Activated T-cell treated with anti-CD3 and anti-CD28 coated beads, Interleukin-2, amount 50 U/mL, for 72 hours (primary cell): ENCODE results near the gene RPL26. TPM values are rescaled to one million over a fixed set of nuclear protein-coding genes. Genes with fewer than 3 reads are reported as not detected.

Experiments
- ATAC-seq, 2 donors: fragments of 150-1000 bp; cut with Tn5 transposase; replicated peaks in 1 of 2; 2 replicates each; pipeline ENCODE4 v1.10.0; 2021; ENCODE audit warnings: moderate library complexity in 2 of 2, mild to moderate bottlenecking in 1 of 2
- DNase-seq, 2 donors: peaks; one replicate each; pipeline ENCODE4 v3.0.0; 2021 to 2022; ENCODE audit warnings: mixed read lengths in 1 of 2
- H3K27ac Mint-ChIP-seq: one replicate; pipeline ENCODE4 v1.8.0; 2022; ENCODE audit warnings: mild to moderate bottlenecking, moderate library complexity, mixed read lengths
- H3K27me3 Mint-ChIP-seq: one replicate; pipeline ENCODE4 v1.8.0; 2022; ENCODE audit warnings: low read depth, mixed read lengths
- H3K36me3 Mint-ChIP-seq, 2 donors: one replicate each; pipeline ENCODE4 v1.8.0; 2022; ENCODE audit warnings: mixed read lengths in 2 of 2, mild to moderate bottlenecking in 1 of 2; ENCODE audit not compliant: insufficient read depth in 2 of 2
- H3K4me1 Mint-ChIP-seq: one replicate; pipeline ENCODE4 v1.8.0; 2022; ENCODE audit warnings: low read depth, mixed read lengths
- H3K4me3 Mint-ChIP-seq, 2 donors: one replicate each; pipeline ENCODE4 v1.8.0; 2022; ENCODE audit warnings: mild to moderate bottlenecking in 2 of 2, mixed read lengths in 2 of 2, moderate library complexity in 2 of 2
- H3K9me3 Mint-ChIP-seq, 2 donors: one replicate each; pipeline ENCODE4 v1.8.0; 2022; ENCODE audit warnings: mixed read lengths in 2 of 2
- total RNA-seq, 2 donors: library from RNA; stranded (reverse); gene quantifications; one replicate each; pipeline ENCODE4 v1.2.3, GENCODE V29; 2022

The RPL26 gene
- total RNA-seq: 1,000 to 10,000 TPM; 3,459 to 3,692 TPM

- Mint-ChIP-seq H3K4me3 (peak within 1 kb of the TSS; percentile 99), H3K36me3 (peaks cover 18 to 37% of the 10 kb centered on the region in 2 donors), H3K27ac (peak within 1 kb of the TSS; percentile 96), H3K9me3 (no peaks in the 10 kb centered on the region), H3K27me3 (no peaks in the 10 kb centered on the region), H3K4me1 (peaks cover 55% of the 10 kb centered on the region)
- DNase-seq (peak; percentile 94 to 96), ATAC-seq (peak; percentile 94 to 95)
Observed at GRCh38 chr17:8383143-8383822, at the start of gene RPL26. Gene RPL26, minus strand, starts transcription at chr17:8383193. Its CDS starts 883 bp downstream, at chr17:8382310.

GRCh38 chr17:8430966-8431365, 48.0 kb upstream of the RPL26 start:
- Mint-ChIP-seq H3K4me1 (peaks cover 7% of the 10 kb centered on the region), H3K4me3 (no peak overlapping the region), H3K9me3 (no peaks in the 10 kb centered on the region), H3K36me3 (no peaks in the 10 kb centered on the region), H3K27me3 (no peaks in the 10 kb centered on the region), H3K27ac (no peak overlapping the region)
- ATAC-seq: no peak
- DNase-seq: no peak

GRCh38 chr17:8426802-8427201, 43.8 kb upstream of the RPL26 start:
- H3K4me1 Mint-ChIP-seq: no peaks in the 10 kb centered on the region
- DNase-seq (no peak), ATAC-seq (no peak)
- no peaks in the 10 kb centered on the region for H3K9me3 Mint-ChIP-seq
- peaks cover 6% of the 10 kb centered on the region for H3K27me3 Mint-ChIP-seq
- no peaks in the 10 kb centered on the region for H3K36me3 Mint-ChIP-seq
- H3K4me3 Mint-ChIP-seq: no peak overlapping the region
- no peak overlapping the region for H3K27ac Mint-ChIP-seq

- Mint-ChIP-seq H3K36me3 (no peaks in the 10 kb centered on the region), H3K27ac (no peak overlapping the region), H3K27me3 (peaks cover 9% of the 10 kb centered on the region), H3K4me3 (no peak overlapping the region), H3K4me1 (no peaks in the 10 kb centered on the region), H3K9me3 (no peaks in the 10 kb centered on the region)
- no peak for DNase-seq
- ATAC-seq: no peak
Observed at GRCh38 chr17:8426094-8426720, 43.2 kb upstream of the RPL26 start.

GRCh38 chr17:8421571-8421970, 38.6 kb upstream of the RPL26 start:
- Mint-ChIP-seq H3K36me3 (no peaks in the 10 kb centered on the region), H3K27me3 (peaks cover 31% of the 10 kb centered on the region), H3K9me3 (no peaks in the 10 kb centered on the region), H3K4me3 (no peak overlapping the region), H3K4me1 (no peaks in the 10 kb centered on the region), H3K27ac (no peak overlapping the region)
- no peak for ATAC-seq
- no peak for DNase-seq

- H3K4me3 Mint-ChIP-seq: no peak overlapping the region
- ATAC-seq: no peak
- no peaks in the 10 kb centered on the region for H3K4me1 Mint-ChIP-seq
- no peak for DNase-seq
- no peak overlapping the region for H3K27ac Mint-ChIP-seq
- peaks cover 38% of the 10 kb centered on the region for H3K27me3 Mint-ChIP-seq
- H3K9me3 Mint-ChIP-seq: no peaks in the 10 kb centered on the region
- no peaks in the 10 kb centered on the region for H3K36me3 Mint-ChIP-seq
Observed at GRCh38 chr17:8420041-8420934, 37.3 kb upstream of the RPL26 start.

- no peaks in the 10 kb centered on the region for H3K9me3 Mint-ChIP-seq
- no peak overlapping the region for H3K4me3 Mint-ChIP-seq
- H3K27ac Mint-ChIP-seq: no peak overlapping the region
- H3K36me3 Mint-ChIP-seq: no peaks in the 10 kb centered on the region
- peaks cover 38% of the 10 kb centered on the region for H3K27me3 Mint-ChIP-seq
- H3K4me1 Mint-ChIP-seq: no peaks in the 10 kb centered on the region
- DNase-seq (no peak), ATAC-seq (no peak)
Observed at GRCh38 chr17:8419305-8419704, 36.3 kb upstream of the RPL26 start.

- Mint-ChIP-seq H3K4me1 (peaks cover 1% of the 10 kb centered on the region), H3K36me3 (no peaks in the 10 kb centered on the region), H3K27ac (no peak overlapping the region), H3K9me3 (no peaks in the 10 kb centered on the region), H3K27me3 (peaks cover 38% of the 10 kb centered on the region), H3K4me3 (no peak overlapping the region)
- no peak for DNase-seq
- ATAC-seq: no peak
Observed at GRCh38 chr17:8418471-8418870, 35.5 kb upstream of the RPL26 start.

GRCh38 chr17:8417806-8418205, 34.8 kb upstream of the RPL26 start:
- Mint-ChIP-seq H3K9me3 (no peaks in the 10 kb centered on the region), H3K27me3 (peaks cover 38% of the 10 kb centered on the region), H3K4me3 (no peak overlapping the region), H3K4me1 (peaks cover 8% of the 10 kb centered on the region), H3K27ac (no peak overlapping the region), H3K36me3 (no peaks in the 10 kb centered on the region)
- ATAC-seq: no peak
- DNase-seq: no peak

GRCh38 chr17:8413938-8414337, 30.9 kb upstream of the RPL26 start:
- no peak for ATAC-seq
- peaks cover 43% of the 10 kb centered on the region for H3K27me3 Mint-ChIP-seq

GRCh38 chr17:8413328-8413727, 30.3 kb upstream of the RPL26 start:
- no peak overlapping the region for H3K27ac Mint-ChIP-seq
- ATAC-seq: no peak
- H3K36me3 Mint-ChIP-seq: no peaks in the 10 kb centered on the region
- H3K27me3 Mint-ChIP-seq: peaks cover 45% of the 10 kb centered on the region
- H3K9me3 Mint-ChIP-seq: no peaks in the 10 kb centered on the region
- no peak overlapping the region for H3K4me3 Mint-ChIP-seq
- DNase-seq: no peak
- peaks cover 23% of the 10 kb centered on the region for H3K4me1 Mint-ChIP-seq

More at GRCh38 chr17:8413938-8414337, 30.9 kb upstream of the RPL26 start:
- no peaks in the 10 kb centered on the region for H3K9me3 Mint-ChIP-seq
- no peak overlapping the region for H3K27ac Mint-ChIP-seq
- H3K4me1 Mint-ChIP-seq: peaks cover 23% of the 10 kb centered on the region
- DNase-seq: no peak
- H3K36me3 Mint-ChIP-seq: no peaks in the 10 kb centered on the region
- no peak overlapping the region for H3K4me3 Mint-ChIP-seq

- DNase-seq (no peak), ATAC-seq (no peak)
- H3K4me3 Mint-ChIP-seq: no peak overlapping the region
- no peaks in the 10 kb centered on the region for H3K9me3 Mint-ChIP-seq
- no peaks in the 10 kb centered on the region for H3K36me3 Mint-ChIP-seq
- no peak overlapping the region for H3K27ac Mint-ChIP-seq
- H3K27me3 Mint-ChIP-seq: peaks cover 36% of the 10 kb centered on the region
- peaks cover 23% of the 10 kb centered on the region for H3K4me1 Mint-ChIP-seq
Observed at GRCh38 chr17:8412089-8412488, 29.1 kb upstream of the RPL26 start.

GRCh38 chr17:8410883-8411238, 27.9 kb upstream of the RPL26 start:
- ATAC-seq (no peak), DNase-seq (no peak)
- Mint-ChIP-seq H3K4me3 (no peak overlapping the region), H3K4me1 (peaks cover 23% of the 10 kb centered on the region), H3K36me3 (no peaks in the 10 kb centered on the region), H3K9me3 (no peaks in the 10 kb centered on the region), H3K27me3 (peaks cover 24% of the 10 kb centered on the region), H3K27ac (no peak overlapping the region)
